H1 (cell line): Measurements from ENCODE around the gene NTN4. TPM values are rescaled to one million over a fixed set of nuclear protein-coding genes. Genes with fewer than 3 reads are reported as not detected.

Source experiments
- CTCF ChIA-PET: fragments of 300-600 bp; sonication (Branson Sonifier 250); formaldehyde crosslinking; loops from one replicate; lab custom pipeline; 2021; ENCODE audit not compliant: partially characterized antibody; lab: Charles Lee
- POLR2A ChIA-PET: fragments of 300-600 bp; sonication (Branson Sonifier 250); formaldehyde crosslinking; loops from one replicate; lab custom pipeline; 2021; ENCODE audit warnings: inconsistent platforms; ENCODE audit not compliant: partially characterized antibody; lab: Charles Lee
- DNase-seq, 2 experiments: peaks; one replicate each; pipeline versions ENCODE4 v3.0.0 to v3.0.0-alpha.2; 2010 to 2022; ENCODE audit warnings: low spot score in 2 of 2, low read depth in 1 of 2, mixed read lengths in 1 of 2
- FAIRE-seq: peaks from 2 replicates; lab custom pipeline; 2011; peaks lifted over from hg19 to GRCh38; lab: Jason Lieb, UNC
- H2AFZ ChIP-seq: 2 replicates; pipeline ENCODE4 v1.8.1; 2012; ENCODE audit warnings: low read length, inconsistent platforms
- H2AK5ac ChIP-seq: 2 replicates; pipeline ENCODE4 v1.6.1; 2013; ENCODE audit warnings: low read depth, low read length
- H2BK120ac ChIP-seq: replicated peaks from 2 replicates; pipeline ENCODE3; 2013; ENCODE audit warnings: low read depth, low read length, inconsistent platforms
- H2BK12ac ChIP-seq: 2 replicates; pipeline ENCODE4 v1.6.1; 2013; ENCODE audit warnings: low read depth, low read length
- H2BK15ac ChIP-seq: 2 replicates; pipeline ENCODE4 v1.6.1; 2013; ENCODE audit warnings: low read length
- H2BK20ac ChIP-seq: 2 replicates; pipeline ENCODE4 v1.6.1; 2013; ENCODE audit warnings: low read length
- H2BK5ac ChIP-seq: 2 replicates; pipeline ENCODE4 v1.6.1; 2013; ENCODE audit warnings: low read depth, low read length
- H3K14ac ChIP-seq: 2 replicates; pipeline ENCODE4 v1.6.1; 2013; ENCODE audit warnings: inconsistent platforms; ENCODE audit not compliant: insufficient read length
- H3K18ac ChIP-seq: 2 replicates; pipeline ENCODE4 v1.6.1; 2013; ENCODE audit warnings: low read length; ENCODE audit errors: extremely low read depth
- H3K23ac ChIP-seq: 2 replicates; pipeline ENCODE4 v1.6.1; 2013; ENCODE audit warnings: inconsistent platforms; ENCODE audit not compliant: insufficient read length
- H3K23me2 ChIP-seq: 2 replicates; pipeline ENCODE4 v1.6.1; 2013; ENCODE audit warnings: low read depth, low read length
- H3K27ac ChIP-seq: 2 replicates; pipeline ENCODE4 v1.6.1; 2011; ENCODE audit warnings: low read depth, low read length, inconsistent platforms
- H3K27me3 ChIP-seq, 4 experiments: replicated peaks in 1 of 4; 1 replicate in 1 of 4; 2 replicates in 3 of 4; pipeline versions ENCODE4 v1.6.1 to v1.8.1; 2011 to 2013; ENCODE audit warnings: low read length in 3 of 4, mild to moderate bottlenecking in 3 of 4, inconsistent platforms in 2 of 4, mixed read lengths in 2 of 4, moderate library complexity in 1 of 4; ENCODE audit not compliant: control insufficient read depth in 3 of 4, insufficient read depth in 3 of 4; ENCODE audit errors: extremely low read depth in 1 of 4
- H3K36me3 ChIP-seq, 4 experiments: 2 replicates each; pipeline versions ENCODE4 v1.6.1 to v1.8.1; 2011 to 2013; ENCODE audit warnings: mild to moderate bottlenecking in 4 of 4, low read length in 3 of 4, moderate library complexity in 2 of 4, control low read depth in 1 of 4, inconsistent platforms in 1 of 4; ENCODE audit not compliant: insufficient read depth in 4 of 4, control insufficient read depth in 2 of 4
- H3K4ac ChIP-seq: replicated peaks from 2 replicates; pipeline ENCODE3; 2013; ENCODE audit warnings: low read length, low read depth, mixed read lengths, inconsistent platforms; ENCODE audit not compliant: insufficient read length
- H3K4me1 ChIP-seq, 4 experiments: replicated peaks in 1 of 4; 1 replicate in 1 of 4; 2 replicates in 3 of 4; pipeline versions ENCODE4 v1.6.1 to v1.8.1; 2011 to 2013; ENCODE audit warnings: low read length in 3 of 4, inconsistent platforms in 2 of 4, mixed read lengths in 1 of 4; ENCODE audit not compliant: insufficient read depth in 4 of 4, control insufficient read depth in 3 of 4
- H3K4me2 ChIP-seq, 2 experiments: 2 replicates each; pipeline versions ENCODE4 v1.6.1 to v1.8.1; 2011 to 2013; ENCODE audit warnings: low read depth in 2 of 2, low read length in 2 of 2, control low read depth in 1 of 2, inconsistent platforms in 1 of 2, mild to moderate bottlenecking in 1 of 2; ENCODE audit not compliant: insufficient read depth in 1 of 2
- H3K4me3 ChIP-seq, 4 experiments: fragments of 200-600, 300-600 bp in 1 of 4; sonication (generic), shearing (Covaris generic), sonication (Bioruptor Twin) in 1 of 4; 2 replicates each; pipeline versions ENCODE4 v1.5.1 to v1.8.1; 2011 to 2016; ENCODE audit warnings: low read length in 4 of 4, low read depth in 3 of 4, control low read depth in 2 of 4, inconsistent platforms in 2 of 4, mild to moderate bottlenecking in 2 of 4, mixed read lengths in 1 of 4, moderate library complexity in 1 of 4; ENCODE audit not compliant: insufficient read depth in 2 of 4; ENCODE audit errors: extremely low read depth in 1 of 4
- H3K56ac ChIP-seq: replicated peaks from 2 replicates; pipeline ENCODE3; 2013; ENCODE audit warnings: low read depth, mild to moderate bottlenecking, mixed read lengths, low read length, inconsistent platforms; ENCODE audit not compliant: insufficient read length
- H3K79me1 ChIP-seq: 2 replicates; pipeline ENCODE4 v1.6.1; 2013; ENCODE audit warnings: low read depth, low read length, control low read depth
- H3K79me2 ChIP-seq, 2 experiments: 2 replicates each; pipeline versions ENCODE4 v1.6.1 to v1.8.1; 2012 to 2013; ENCODE audit warnings: low read length in 2 of 2, mild to moderate bottlenecking in 2 of 2, inconsistent platforms in 1 of 2; ENCODE audit not compliant: insufficient read depth in 2 of 2, control insufficient read depth in 1 of 2
- H3K9ac ChIP-seq, 4 experiments: replicated peaks in 1 of 4; 1 replicate in 1 of 4; 2 replicates in 3 of 4; pipeline versions ENCODE4 v1.6.1 to v1.8.1; 2011 to 2013; ENCODE audit warnings: low read depth in 3 of 4, low read length in 3 of 4, control low read depth in 2 of 4, mild to moderate bottlenecking in 2 of 4, moderate library complexity in 2 of 4, inconsistent platforms in 1 of 4; ENCODE audit errors: extremely low read depth in 1 of 4
- H3K9me3 ChIP-seq, 2 experiments: 2 replicates each; pipeline versions ENCODE4 v1.6.1 to v1.8.1; 2012 to 2013; ENCODE audit warnings: mild to moderate bottlenecking in 2 of 2, moderate library complexity in 2 of 2, control low read depth in 1 of 2, inconsistent platforms in 1 of 2, low read depth in 1 of 2, low read length in 1 of 2, mixed read lengths in 1 of 2; ENCODE audit not compliant: insufficient read depth in 2 of 2
- H4K20me1 ChIP-seq, 2 experiments: replicated peaks in 1 of 2; 2 replicates each; pipeline versions ENCODE3 to v1.8.1; 2011 to 2013; ENCODE audit warnings: inconsistent platforms in 2 of 2, low read length in 2 of 2, mild to moderate bottlenecking in 1 of 2; ENCODE audit not compliant: insufficient read depth in 2 of 2, control insufficient read depth in 1 of 2
- H4K5ac ChIP-seq: 2 replicates; pipeline ENCODE4 v1.6.1; 2013; ENCODE audit warnings: low read length, low read depth, mixed read lengths, inconsistent platforms; ENCODE audit not compliant: insufficient read length
- H4K8ac ChIP-seq: 2 replicates; pipeline ENCODE4 v1.8.0; 2013; ENCODE audit warnings: mild to moderate bottlenecking, moderate library complexity, low read length, inconsistent platforms; ENCODE audit not compliant: insufficient read depth; ENCODE audit errors: extremely low read depth
- H4K91ac ChIP-seq: replicated peaks from 2 replicates; pipeline ENCODE3; 2013; ENCODE audit warnings: low read length, mixed read lengths, inconsistent platforms; ENCODE audit not compliant: insufficient read length
- BCL11A ChIP-seq, 2 experiments: IDR thresholded peaks; one replicate each; pipeline ENCODE4 v1.6.1; 2011; ENCODE audit warnings: low read depth in 2 of 2, low read length in 2 of 2, mild to moderate bottlenecking in 2 of 2
- CTBP2 ChIP-seq: IDR thresholded peaks from 2 replicates; pipeline ENCODE4 v1.7.0; 2011; ENCODE audit warnings: borderline replicate concordance, mild to moderate bottlenecking, moderate library complexity, mixed read lengths, low read length; ENCODE audit not compliant: insufficient read depth, insufficient read length
- NRF1 ChIP-seq: IDR thresholded peaks from 2 replicates; pipeline ENCODE4 v1.6.1; 2011; ENCODE audit warnings: mild to moderate bottlenecking, low read depth, low read length, improper control_type of control experiment
- POLR2A ChIP-seq, 2 experiments: IDR thresholded peaks; 1 replicate in 1 of 2; 2 replicates in 1 of 2; pipeline ENCODE4 v1.6.1; 2011; ENCODE audit warnings: low read depth in 2 of 2, low read length in 2 of 2, mild to moderate bottlenecking in 2 of 2; ENCODE audit errors: control extremely low read depth in 1 of 2
- TAF7 ChIP-seq: optimal IDR thresholded peaks from 2 replicates; pipeline ENCODE3; 2011; ENCODE audit warnings: low read depth, mild to moderate bottlenecking, inconsistent platforms, low read length, moderate library complexity, borderline replicate concordance
- WGBS, 2 experiments: shearing (Covaris generic) in 1 of 2; methylation state at CpG; one replicate each; pipeline versions ENCODE4 v1.1.6 to v1.1.7; 2013 to 2015; ENCODE audit warnings: low lambda C conversion rate in 2 of 2, mixed read lengths in 2 of 2, inconsistent platforms in 1 of 2, low coverage in 1 of 2, missing lambda C conversion rate in 1 of 2; ENCODE audit not compliant: insufficient replicate concordance in 2 of 2, insufficient coverage in 1 of 2, insufficient read length in 1 of 2; ENCODE audit errors: extremely low coverage in 1 of 2, missing lambda C conversion rate in 1 of 2; 5-methylcytosine and 5-hydroxymethylcytosine counted together
- polyA plus RNA-seq, 7 experiments: library from polyadenylated mRNA; depleted of rRNA in 3 of 7; stranded (reverse) in 5 of 7; unstranded in 2 of 7; fragments of >200 nt in 5 of 7; fragments of 200-250 nt in 2 of 7; gene quantifications; 1 replicate in 5 of 7; 2 replicates in 1 of 7; 4 replicates in 1 of 7; pipeline versions ENCODE4 v1.2.1 to v1.2.3, GENCODE V29; 2011 to 2013; ENCODE audit warnings: missing spikeins in 2 of 7, mixed read lengths in 2 of 7
- total RNA-seq: library from RNA; stranded (reverse); fragmentation: NEBNext Ultra II Directional; extraction: Animal tissue kit (Norgen Biotek cat#: 25700); gene quantifications from 2 replicates; pipeline ENCODE4 v1.2.1, GENCODE V29; 2021

Gene NTN4
- total and polyA plus RNA-seq, 2 of the 8 experiments (the other 6 are each of a cell fraction or from before 2014, with no cell fraction given): 0.74 to 1.3 TPM

DNA sequence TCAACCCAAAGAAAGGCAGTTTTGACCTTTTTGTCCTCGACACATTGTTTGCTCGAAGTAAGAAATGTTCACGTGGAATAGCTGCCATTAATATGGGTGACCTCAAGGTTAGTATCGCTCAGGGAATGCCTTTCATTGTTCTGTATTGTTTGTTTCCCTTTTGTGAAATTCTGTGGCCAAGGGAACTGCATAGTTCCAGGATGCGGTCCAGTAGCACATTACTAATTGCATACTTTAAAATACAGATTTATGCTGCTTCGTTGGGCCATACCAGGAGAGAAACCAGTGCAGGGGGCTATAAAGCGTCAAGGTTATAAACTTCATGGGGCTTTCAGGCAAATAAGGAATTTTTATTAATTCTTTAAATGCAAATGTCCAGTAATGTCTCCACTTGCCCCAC, 166.0 kb downstream of the NTN4 start:
- no peak for DNase-seq
- peak overlapping the region; percentile 26; the same call in 1 of the 2 replicates for H3K27ac ChIP-seq
- TF ChIP-seq CTBP2 (no peak), POLR2A (IDR thresholded peaks at IDR 0.05; ENCODE audit: control extremely low read depth in 1 of 2, low read depth in 2 of 2, low read length in 2 of 2) (no peak), NRF1 (no peak), BCL11A (IDR thresholded peaks at IDR 0.05; ENCODE audit: low read depth in 2 of 2, low read length in 2 of 2) (no peak), TAF7 (no peak)

More for the DNA sequence above, 166.0 kb downstream of the NTN4 start:
- Histone ChIP-seq H2AFZ (no peak overlapping the region), H3K23ac (no peak overlapping the region), H3K79me2 (no peaks in the 10 kb centered on the region), H3K56ac (no peak overlapping the region), H3K9me3 (no peaks in the 10 kb centered on the region), H3K18ac (no peak overlapping the region), H3K14ac (no peak overlapping the region), H3K36me3 (no peaks in the 10 kb centered on the region), H3K4me2 (no peak overlapping the region), H4K91ac (no peak overlapping the region), H3K79me1 (no peaks in the 10 kb centered on the region; the same call in 1 of the 2 replicates), H2AK5ac (no peak overlapping the region; the same call in 1 of the 2 replicates), H3K23me2 (no peaks in the 10 kb centered on the region), H2BK20ac (no peak overlapping the region), H4K20me1 (no peaks in the 10 kb centered on the region), H3K27me3 (no peaks in the 10 kb centered on the region), H2BK5ac (no peak overlapping the region), H3K4me3 (no peak overlapping the region), H2BK12ac (peak overlapping the region; percentile 40; the same call in 1 of the 2 replicates), H3K9ac (no peak overlapping the region), H3K4ac (no peak overlapping the region), H2BK120ac (no peak overlapping the region), H3K4me1 (peaks cover 0 to 10% (median 8%) of the 10 kb centered on the region in 4 experiments; a peak in 5 of 7 replicates), H2BK15ac (no peak overlapping the region), H4K5ac (no peak overlapping the region), H4K8ac (no peak overlapping the region)
- WGBS, 2 experiments: 85% methylated on average over 7 of the region's 7 CpGs; no CpG with 5 or more reads in 1 of the 2 experiments
- ChIA-PET CTCF (interaction anchor here (0.7 to 2.1 kb wide), 10 partner anchors 12 to 341 kb away, joined by 3 to 7 read pairs (median 3); no protein-coding TSS in a partner anchor), POLR2A (no interaction called here)
- FAIRE-seq: no peak
